AG04450 (cell line): ENCODE measurements around the gene TCTN3. TPM values are rescaled to one million over a fixed set of nuclear protein-coding genes. Genes with fewer than 3 reads are reported as not detected.
A peak's percentile ranks its signal among the peaks of the same experiment; 100 is the strongest.

ENCODE experiments used
- CTCF ChIA-PET: fragments of 300-600, 350-600 bp; formaldehyde crosslinking; extraction: SDS; loops from one replicate; lab custom pipeline; 2022; ENCODE audit warnings: antibody characterized with exemption, inconsistent platforms; lab: Charles Lee
- POLR2A ChIA-PET: fragments of 350-600 bp; formaldehyde crosslinking; extraction: SDS; loops from one replicate; lab custom pipeline; 2021; ENCODE audit warnings: antibody characterized with exemption, inconsistent platforms; lab: Yijun Ruan, JAX
- DNase-seq: peaks from one replicate; pipeline ENCODE4 v3.0.0-alpha.2; 2011; ENCODE audit warnings: low read depth, low spot score
- H3K27ac ChIP-seq: one replicate; pipeline ENCODE4 v1.5.1; 2012; ENCODE audit warnings: low read depth, low read length, control low read depth
- H3K27me3 ChIP-seq: one replicate; pipeline ENCODE4 v1.6.0; 2012; ENCODE audit warnings: low read length; ENCODE audit not compliant: control insufficient read depth, insufficient read depth
- H3K4me3 ChIP-seq: 2 replicates; pipeline ENCODE4 v1.5.1; 2011; ENCODE audit warnings: mild to moderate bottlenecking, low read depth, low read length, control low read depth
- H3K9me3 ChIP-seq: 2 replicates; pipeline ENCODE4 v1.5.1; 2012; ENCODE audit warnings: low read length; ENCODE audit not compliant: control insufficient read depth, insufficient read depth
- CTCF ChIP-seq: IDR thresholded peaks from 2 replicates; pipeline ENCODE4 v1.5.1; 2011; ENCODE audit warnings: low read depth, low read length, control low read depth, inconsistent platforms
- polyA plus RNA-seq: library from polyadenylated mRNA; depleted of rRNA; stranded (reverse); fragments of >200 nt; gene quantifications from 2 replicates; pipeline ENCODE4 v1.2.3, GENCODE V29; 2011

The TCTN3 gene
- polyA plus RNA-seq, 1 experiment, result 55.3 TPM

- no peak for TF ChIP-seq CTCF
- Histone ChIP-seq H3K9me3 (peaks cover 3% of the 10 kb centered on the region), H3K27me3 (no peaks in the 10 kb centered on the region), H3K27ac (peak overlapping the region; percentile 2), H3K4me3 (no peak overlapping the region)
- POLR2A ChIA-PET, result no interaction called here
- CTCF ChIA-PET, result interaction anchor here (0.7 to 3.9 kb wide), 3 partner anchors 44 to 689 kb away, joined by 4 to 24 read pairs (median 5); partner anchors contain the start of gene TCTN3
- no peak for DNase-seq
Observed at GRCh38 chr10:95650232-95650631, 43.5 kb downstream of the TCTN3 start.

GRCh38 chr10:95648138-95648537, 45.6 kb downstream of the TCTN3 start:
- Histone ChIP-seq H3K27ac (no peak overlapping the region), H3K9me3 (peaks cover 3% of the 10 kb centered on the region), H3K27me3 (no peaks in the 10 kb centered on the region), H3K4me3 (no peak overlapping the region)
- CTCF ChIA-PET, result interaction anchor here (3.9 kb wide), 1 partner anchor 46 kb away, joined by 24 read pairs; the partner anchor contains the start of gene TCTN3
- DNase-seq, result no peak
- no peak for TF ChIP-seq CTCF
- POLR2A ChIA-PET, result no interaction called here

- no peak for TF ChIP-seq CTCF
- Histone ChIP-seq H3K27me3 (no peaks in the 10 kb centered on the region), H3K4me3 (no peak overlapping the region), H3K27ac (no peak overlapping the region), H3K9me3 (no peaks in the 10 kb centered on the region)
- ChIA-PET CTCF (no interaction called here), POLR2A (no interaction called here)
- no peak for DNase-seq
Observed at GRCh38 chr10:95646160-95646559, 47.6 kb downstream of the TCTN3 start.

GRCh38 chr10:95644901-95645300, 48.8 kb downstream of the TCTN3 start:
- TF ChIP-seq CTCF, result no peak
- POLR2A ChIA-PET, result no interaction called here
- no peaks in the 10 kb centered on the region for H3K9me3 ChIP-seq
- CTCF ChIA-PET, result interaction anchor here (2.5 kb wide), 1 partner anchor 49 kb away, joined by 14 read pairs; the partner anchor contains the start of gene TCTN3
- DNase-seq, result no peak
- H3K27ac ChIP-seq, result no peak overlapping the region
- H3K4me3 ChIP-seq, result no peak overlapping the region
- H3K27me3 ChIP-seq, result no peaks in the 10 kb centered on the region

- ChIA-PET CTCF (interaction anchor here (0.6 to 2.0 kb wide), 2 partner anchors 53 to 76 kb away, joined by 5 to 9 read pairs; partner anchors contain the start of gene TCTN3), POLR2A (no interaction called here)
- Histone ChIP-seq H3K9me3 (no peaks in the 10 kb centered on the region), H3K4me3 (no peak overlapping the region), H3K27ac (no peak overlapping the region), H3K27me3 (no peaks in the 10 kb centered on the region)
- DNase-seq, result no peak
- no peak for TF ChIP-seq CTCF
Observed at GRCh38 chr10:95640891-95641315, 52.8 kb downstream of the TCTN3 start.
